Right cardiac atrium (tissue), 5 donors: ENCODE measurements around the gene PCDHGC5. TPM values are rescaled to one million over a fixed set of nuclear protein-coding genes. Genes with fewer than 3 reads are reported as not detected.

Experiments
- ATAC-seq, 2 donors: fragments of 200-7000 bp; cut with Tn5 transposase; one replicate each; pipeline versions ENCODE4 v1.8.0 to v1.9.1; 2020; ENCODE audit warnings: moderate library complexity in 2 of 2, mild to moderate bottlenecking in 1 of 2
- DNase-seq, 3 donors: peaks; one replicate each; pipeline ENCODE4 v3.0.0-alpha.2; 2020
- H3K27ac ChIP-seq: one replicate; pipeline ENCODE4 v1.5.1; 2013; ENCODE audit warnings: mild to moderate bottlenecking, low read length, control low read depth, moderate library complexity
- H3K27me3 ChIP-seq: one replicate; pipeline ENCODE4 v1.6.1; 2013; ENCODE audit not compliant: control insufficient read depth, insufficient read depth
- H3K4me1 ChIP-seq: one replicate; pipeline ENCODE4 v1.6.1; 2013; ENCODE audit warnings: low read length; ENCODE audit not compliant: control insufficient read depth, insufficient read depth
- H3K4me3 ChIP-seq: one replicate; pipeline ENCODE4 v1.5.1; 2013; ENCODE audit warnings: low read length, control low read depth
- H3K9me3 ChIP-seq: one replicate; pipeline ENCODE4 v1.6.1; 2013; ENCODE audit warnings: low read length; ENCODE audit not compliant: control insufficient read depth
- WGBS: extraction: QIAGEN DNeasy Blood & Tissue Kit; methylation state at CpG from one replicate; pipeline ENCODE4 v1.1.7; 2013; 5-methylcytosine and 5-hydroxymethylcytosine counted together
- intact Hi-C, 4 donors: fragments of 100-400 bp; cut with DNase I; formaldehyde crosslinking; loops; one replicate each; pipeline versions ENCODE4 v1.11.0 to v1.14.0; 2022 to 2023
- polyA plus RNA-seq: library from polyadenylated mRNA; stranded (reverse); fragments of 200-250 nt; gene quantifications from one replicate; pipeline ENCODE4 v1.2.3, GENCODE V29; 2013
- total RNA-seq, 4 donors: library from RNA; stranded (reverse); fragmentation: NEBNext Ultra II Directional; extraction: Animal tissue kit (Norgen Biotek cat#: 25700); gene quantifications; one replicate each; pipeline ENCODE4 v1.2.1, GENCODE V29; 2021
- donor health status: healthy with polysubstance abuse.
- donor health status: DM: no; HTN: yes; CAD: no.
- donor health status: DM: no; HTN: no; CAD: no.
- donor health status: DM: no; HTN: yes; CAD: no; lungs with severe emphysema.
- donor health status: DM: yes; HTN: yes; CAD: no.

PCDHGC5 gene
- total and polyA plus RNA-seq, 5 donors, result 1.4 to 2.3 (median 1.4) TPM

DNA sequence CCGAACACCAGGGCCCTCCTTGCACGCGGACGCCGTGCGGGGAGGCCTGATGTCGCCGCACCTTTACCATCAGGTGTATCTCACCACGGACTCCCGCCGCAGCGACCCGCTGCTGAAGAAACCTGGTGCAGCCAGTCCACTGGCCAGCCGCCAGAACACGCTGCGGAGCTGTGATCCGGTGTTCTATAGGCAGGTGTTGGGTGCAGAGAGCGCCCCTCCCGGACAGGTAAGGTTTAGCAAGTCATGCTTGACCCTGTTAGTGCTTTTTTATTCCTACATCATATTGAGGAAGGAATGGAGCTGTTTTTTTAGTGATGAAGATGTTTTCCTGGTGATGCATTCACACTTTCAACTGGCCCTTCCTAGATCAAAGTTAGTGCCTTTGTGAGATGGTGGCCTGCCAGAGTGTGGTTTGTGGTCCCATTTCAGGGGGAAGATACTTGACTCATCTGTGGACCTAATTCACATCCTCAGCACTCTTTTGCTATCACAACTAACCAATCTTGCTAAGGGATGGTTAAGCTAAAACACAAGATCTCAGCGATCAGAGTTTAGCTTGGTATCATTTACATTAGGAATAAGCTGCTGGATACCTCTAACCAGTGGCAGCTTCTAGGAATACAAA lies 10.4 kb upstream of the PCDHGC5 start:
- no peak overlapping the region for H3K27ac ChIP-seq
- H3K9me3 ChIP-seq, result no peaks in the 10 kb centered on the region
- 35% methylated on average over 20 of the region's 20 CpGs for WGBS
- no peak for ATAC-seq
- peak overlapping the region; percentile 42 for H3K4me3 ChIP-seq
- peaks cover 9% of the 10 kb centered on the region for H3K4me1 ChIP-seq
- peak in 2 of 3 donors; percentile 74 to 77 for DNase-seq
- intact Hi-C loops, result loop anchor here in 2 of 4 donors (5.0 to 10.0 kb wide), 2 partner anchors 44 to 46 kb away; no protein-coding TSS in a partner anchor
- no peaks in the 10 kb centered on the region for H3K27me3 ChIP-seq

DNA sequence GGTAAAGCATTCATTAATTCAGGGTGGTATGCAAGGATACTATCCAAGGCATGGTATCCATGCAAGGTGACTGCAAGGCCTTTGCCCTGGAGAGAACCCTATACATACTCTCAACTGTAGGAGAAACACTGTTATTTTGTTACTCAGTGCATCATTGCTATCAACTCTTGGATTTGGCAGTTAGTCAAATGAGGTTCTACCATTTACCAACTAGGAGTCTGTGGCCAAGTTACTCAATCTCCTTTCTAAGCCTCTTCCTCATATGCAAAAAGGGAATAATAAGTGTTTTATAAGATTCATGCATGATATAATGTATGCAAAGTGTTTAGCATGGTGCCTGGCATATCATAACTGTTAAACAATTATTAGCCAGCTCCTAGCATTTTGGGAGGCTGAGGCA lies 9.1 kb upstream of the PCDHGC5 start:
- intact Hi-C loops, result loop anchor here in 2 of 4 donors (5.0 to 10.0 kb wide), 2 partner anchors 43 to 45 kb away; no protein-coding TSS in a partner anchor
- Histone ChIP-seq H3K27me3 (no peaks in the 10 kb centered on the region), H3K4me3 (no peak overlapping the region), H3K4me1 (peaks cover 12% of the 10 kb centered on the region), H3K27ac (no peak overlapping the region), H3K9me3 (no peaks in the 10 kb centered on the region)
- no peak for DNase-seq
- no peak for ATAC-seq

DNA sequence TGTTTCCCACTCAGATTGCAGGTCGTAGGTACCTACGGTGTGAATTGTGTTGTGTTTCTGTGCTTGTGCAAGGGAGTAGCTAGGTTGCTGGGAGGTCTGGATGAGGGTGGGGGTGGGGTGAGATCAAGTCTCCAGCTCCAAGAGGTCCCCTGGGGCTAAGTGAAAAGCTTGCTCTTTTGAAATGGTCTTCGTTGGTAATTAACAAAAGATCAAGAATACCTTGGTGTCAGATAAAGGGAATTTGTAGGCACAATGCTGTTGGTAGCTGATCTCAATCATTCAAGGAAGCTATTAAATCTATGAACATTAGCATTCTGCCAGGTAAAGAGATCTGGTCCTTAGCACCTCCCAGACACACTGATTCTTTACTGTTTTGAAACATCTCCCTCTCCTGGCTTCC lies 5.0 kb upstream of the PCDHGC5 start:
- ATAC-seq (no peak), DNase-seq (no peak)
- H3K4me3 ChIP-seq, result no peak overlapping the region
- no peaks in the 10 kb centered on the region for H3K27me3 ChIP-seq
- WGBS, result 50% methylated on average over 3 of the region's 3 CpGs
- intact Hi-C loops, result no loop called here
- H3K9me3 ChIP-seq, result no peaks in the 10 kb centered on the region
- peaks cover 6% of the 10 kb centered on the region for H3K4me1 ChIP-seq
- no peak overlapping the region for H3K27ac ChIP-seq

DNA sequence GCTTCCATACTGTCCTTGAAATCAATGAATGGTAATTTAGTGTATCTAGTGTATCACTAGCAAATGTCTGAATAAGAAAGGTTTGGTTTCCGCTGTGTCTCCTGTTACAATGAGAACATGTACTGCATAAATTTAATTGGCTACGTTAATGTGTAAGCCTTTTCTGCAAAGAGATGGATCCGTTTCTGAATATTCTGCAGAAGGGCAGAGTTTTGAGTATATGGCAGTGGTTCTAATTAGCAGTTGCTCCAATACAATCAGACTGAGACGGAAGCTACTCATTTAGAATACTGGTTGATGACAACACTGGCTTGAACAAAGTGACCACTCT lies 4.6 kb upstream of the PCDHGC5 start:
- WGBS, result 26% methylated on average over 4 of the region's 4 CpGs
- DNase-seq, result no peak
- ATAC-seq, result peak in 1 of 2 donors; percentile 36
- Histone ChIP-seq H3K4me3 (peak overlapping the region; percentile 53), H3K9me3 (no peaks in the 10 kb centered on the region), H3K27me3 (no peaks in the 10 kb centered on the region), H3K4me1 (peaks cover 4% of the 10 kb centered on the region), H3K27ac (no peak overlapping the region)
- intact Hi-C loops, result no loop called here

DNA sequence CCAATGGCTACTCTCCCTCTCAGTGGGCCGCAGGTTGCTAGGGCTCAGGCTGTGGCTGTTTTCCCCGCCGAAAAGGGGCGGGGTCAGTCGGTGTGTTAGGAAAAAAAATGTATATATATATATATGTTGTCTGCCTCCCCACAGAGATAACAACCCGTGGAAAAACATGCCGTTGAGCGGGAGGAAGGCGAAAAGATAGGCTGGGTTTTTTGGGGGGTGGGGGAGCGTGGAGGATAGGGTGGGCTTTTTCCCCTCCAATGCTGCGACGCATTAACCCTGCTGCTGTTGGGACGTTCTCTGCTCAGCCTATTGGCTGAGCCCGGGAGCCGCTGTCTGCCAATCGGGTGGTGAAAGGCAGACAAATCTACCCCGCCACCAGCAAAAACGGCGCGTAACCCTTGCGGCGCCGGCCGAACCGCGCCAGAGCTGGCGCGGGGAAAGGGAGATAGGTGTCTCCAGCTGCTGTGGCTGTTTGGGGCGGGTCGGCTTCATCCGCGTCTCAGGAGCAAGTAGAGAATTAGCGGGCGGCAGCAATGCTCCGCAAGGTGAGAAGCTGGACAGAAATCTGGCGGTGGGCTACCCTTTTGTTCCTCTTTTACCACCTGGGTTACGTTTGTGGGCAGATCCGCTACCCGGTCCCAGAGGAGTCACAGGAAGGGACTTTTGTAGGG lies 4.1 kb upstream of the PCDHGC5 start, which contains the start of gene PCDHGC4:
Gene PCDHGC4 (plus strand): TSS at position 390 of the 671 bp plus-strand sequence. CDS start 144 bp downstream, at position 534.
- ATAC-seq, result peak; percentile 32 to 45
- peak in 2 of 3 donors; percentile 47 to 61 for DNase-seq
- no peak within 1 kb of the TSS for H3K27ac ChIP-seq
- peaks cover 3% of the 10 kb centered on the region for H3K4me1 ChIP-seq
- peak within 1 kb of the TSS; percentile 53 for H3K4me3 ChIP-seq
- 14% methylated on average over 39 of the region's 39 CpGs for WGBS
- no peaks in the 10 kb centered on the region for H3K27me3 ChIP-seq
- intact Hi-C loops, result no loop called here
- H3K9me3 ChIP-seq, result no peaks in the 10 kb centered on the region

DNA sequence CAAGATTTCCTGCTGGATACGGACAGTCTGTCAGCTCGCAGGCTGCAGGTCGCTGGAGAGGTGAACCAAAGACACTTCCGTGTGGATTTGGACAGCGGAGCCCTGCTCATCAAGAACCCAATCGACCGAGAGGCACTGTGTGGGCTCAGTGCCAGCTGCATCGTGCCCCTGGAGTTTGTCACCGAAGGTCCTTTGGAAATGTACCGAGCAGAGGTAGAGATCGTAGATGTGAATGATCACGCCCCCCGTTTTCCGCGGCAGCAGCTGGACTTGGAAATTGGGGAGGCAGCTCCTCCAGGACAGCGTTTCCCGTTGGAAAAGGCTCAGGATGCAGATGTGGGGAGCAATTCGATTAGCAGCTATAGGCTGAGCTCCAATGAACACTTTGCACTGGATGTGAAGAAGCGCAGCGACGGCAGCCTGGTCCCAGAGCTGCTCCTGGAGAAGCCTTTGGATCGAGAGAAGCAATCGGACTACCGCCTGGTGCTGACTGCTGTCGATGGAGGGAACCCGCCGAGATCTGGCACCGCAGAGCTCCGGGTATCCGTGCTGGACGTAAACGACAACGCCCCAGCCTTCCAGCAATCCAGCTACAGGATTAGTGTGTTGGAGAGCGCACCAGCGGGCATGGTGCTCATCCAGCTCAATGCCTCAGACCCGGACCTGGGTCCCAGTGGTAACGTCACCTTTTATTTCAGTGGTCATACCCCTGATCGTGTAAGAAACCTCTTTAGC lies 3.4 kb upstream of the PCDHGC5 start:
- ATAC-seq (no peak), DNase-seq (peak in 1 of 3 donors; percentile 50)
- H3K4me1 ChIP-seq, result peaks cover 3% of the 10 kb centered on the region

DNA sequence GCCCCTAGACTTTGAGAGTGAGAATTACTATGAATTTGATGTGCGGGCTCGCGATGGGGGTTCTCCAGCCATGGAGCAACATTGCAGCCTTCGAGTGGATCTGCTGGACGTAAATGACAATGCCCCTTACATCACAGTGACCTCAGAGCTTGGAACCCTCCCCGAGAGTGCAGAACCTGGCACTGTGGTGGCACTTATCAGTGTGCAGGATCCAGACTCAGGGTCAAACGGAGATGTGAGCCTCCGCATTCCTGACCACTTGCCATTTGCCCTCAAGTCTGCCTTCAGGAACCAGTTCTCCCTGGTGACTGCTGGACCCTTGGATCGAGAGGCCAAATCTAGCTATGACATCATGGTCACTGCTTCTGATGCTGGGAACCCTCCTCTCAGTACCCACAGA lies 2.8 kb upstream of the PCDHGC5 start:
- intact Hi-C loops, result no loop called here
- WGBS, result 86% methylated on average over 9 of the region's 9 CpGs
- H3K4me1 ChIP-seq, result peaks cover 3% of the 10 kb centered on the region
- H3K27ac ChIP-seq, result no peak overlapping the region
- ATAC-seq, result no peak
- no peaks in the 10 kb centered on the region for H3K9me3 ChIP-seq
- no peak overlapping the region for H3K4me3 ChIP-seq
- H3K27me3 ChIP-seq, result no peaks in the 10 kb centered on the region
- DNase-seq, result no peak

More for the DNA sequence above, 3.4 kb upstream of the PCDHGC5 start:
- intact Hi-C loops, result no loop called here
- WGBS, result 57% methylated on average over 38 of the region's 38 CpGs
- Histone ChIP-seq H3K27me3 (no peaks in the 10 kb centered on the region), H3K4me3 (peak overlapping the region; percentile 53), H3K9me3 (no peaks in the 10 kb centered on the region), H3K27ac (no peak overlapping the region)

DNA sequence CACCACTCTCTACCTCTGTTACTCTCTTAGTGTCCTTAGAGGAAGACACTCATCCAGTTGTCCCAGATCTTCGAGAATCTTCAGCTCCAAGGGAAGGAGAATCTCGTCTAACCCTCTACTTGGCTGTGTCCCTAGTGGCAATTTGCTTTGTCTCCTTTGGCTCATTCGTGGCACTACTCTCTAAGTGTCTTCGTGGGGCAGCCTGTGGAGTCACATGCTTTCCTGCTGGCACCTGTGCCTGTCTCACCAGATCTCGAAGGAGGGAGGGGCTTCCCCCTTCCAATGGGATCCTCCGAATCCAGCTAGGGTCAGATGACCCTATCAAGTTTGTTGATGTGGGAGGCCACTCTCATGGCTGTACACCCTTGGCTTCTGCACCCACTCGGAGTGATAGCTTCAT lies 1.8 kb upstream of the PCDHGC5 start:
- Histone ChIP-seq H3K27ac (no peak overlapping the region), H3K4me3 (no peak overlapping the region), H3K27me3 (no peaks in the 10 kb centered on the region), H3K4me1 (peaks cover 3% of the 10 kb centered on the region), H3K9me3 (no peaks in the 10 kb centered on the region)
- DNase-seq, result no peak
- intact Hi-C loops, result no loop called here
- ATAC-seq, result no peak
- WGBS, result 82% methylated on average over 7 of the region's 7 CpGs

DNA sequence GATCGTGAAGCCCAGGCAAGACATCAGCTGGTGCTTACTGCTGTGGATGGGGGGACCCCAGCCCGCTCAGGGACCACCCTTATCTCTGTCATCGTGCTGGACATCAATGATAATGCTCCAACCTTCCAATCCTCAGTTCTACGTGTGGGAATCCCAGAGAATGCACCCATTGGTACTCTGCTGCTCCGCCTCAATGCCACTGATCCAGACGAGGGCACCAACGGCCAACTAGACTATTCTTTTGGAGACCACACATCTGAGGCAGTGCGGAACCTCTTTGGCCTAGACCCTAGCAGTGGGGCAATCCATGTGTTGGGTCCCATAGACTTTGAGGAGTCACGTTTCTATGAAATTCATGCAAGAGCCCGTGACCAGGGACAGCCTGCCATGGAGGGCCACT lies 960 bp downstream of the PCDHGC5 start:
- intact Hi-C loops, result no loop called here
- 87% methylated on average over 10 of the region's 10 CpGs for WGBS
- Histone ChIP-seq H3K9me3 (no peaks in the 10 kb centered on the region), H3K4me3 (no peak overlapping the region), H3K4me1 (peaks cover 5% of the 10 kb centered on the region), H3K27me3 (no peaks in the 10 kb centered on the region), H3K27ac (no peak overlapping the region)
- DNase-seq, result no peak
- ATAC-seq, result no peak

DNA sequence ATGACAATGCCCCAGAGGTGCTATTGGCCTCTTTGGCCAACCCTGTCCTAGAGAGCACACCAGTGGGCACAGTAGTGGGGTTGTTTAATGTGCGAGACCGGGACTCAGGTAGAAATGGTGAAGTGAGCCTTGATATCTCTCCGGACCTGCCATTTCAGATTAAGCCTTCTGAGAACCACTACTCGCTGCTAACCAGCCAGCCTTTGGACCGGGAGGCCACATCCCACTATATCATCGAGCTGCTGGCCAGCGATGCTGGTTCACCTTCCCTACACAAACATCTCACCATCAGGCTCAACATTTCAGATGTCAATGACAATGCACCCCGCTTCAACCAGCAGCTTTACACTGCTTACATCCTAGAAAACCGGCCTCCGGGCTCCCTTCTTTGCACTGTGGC lies 1.4 kb downstream of the PCDHGC5 start:
- H3K9me3 ChIP-seq, result no peaks in the 10 kb centered on the region
- no peak overlapping the region for H3K4me3 ChIP-seq
- no peak overlapping the region for H3K27ac ChIP-seq
- no peak for DNase-seq
- no peaks in the 10 kb centered on the region for H3K27me3 ChIP-seq
- intact Hi-C loops, result no loop called here
- no peak for ATAC-seq
- H3K4me1 ChIP-seq, result peaks cover 5% of the 10 kb centered on the region
- 92% methylated on average over 10 of the region's 10 CpGs for WGBS

DNA sequence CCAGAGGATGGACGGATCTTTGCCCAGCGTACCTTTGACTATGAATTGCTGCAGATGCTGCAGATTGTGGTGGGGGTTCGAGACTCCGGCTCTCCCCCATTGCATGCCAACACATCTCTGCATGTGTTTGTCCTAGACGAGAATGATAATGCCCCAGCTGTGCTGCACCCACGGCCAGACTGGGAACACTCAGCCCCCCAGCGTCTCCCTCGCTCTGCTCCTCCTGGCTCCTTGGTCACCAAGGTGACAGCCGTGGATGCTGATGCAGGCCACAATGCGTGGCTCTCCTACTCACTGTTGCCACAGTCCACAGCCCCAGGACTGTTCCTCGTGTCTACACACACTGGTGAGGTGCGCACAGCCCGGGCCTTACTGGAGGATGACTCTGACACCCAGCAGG lies 1.9 kb downstream of the PCDHGC5 start:
- Histone ChIP-seq H3K4me3 (no peak overlapping the region), H3K27me3 (no peaks in the 10 kb centered on the region), H3K4me1 (peaks cover 5% of the 10 kb centered on the region), H3K9me3 (no peaks in the 10 kb centered on the region), H3K27ac (no peak overlapping the region)
- intact Hi-C loops, result no loop called here
- ATAC-seq (no peak), DNase-seq (no peak)
- WGBS, result 88% methylated on average over 13 of the region's 13 CpGs
